GM19328 (cell line): Measurements from ENCODE around the gene IGSF22.
"Not testable (repeated sequence)": the region's sequence is repeated elsewhere in the genome, so short reads cannot be mapped to it uniquely, and the experiment has no call there.

Source experiments
- ATAC-seq: cut with Tn5 transposase; IDR thresholded peaks from one replicate; pipeline ENCODE4 v1.9.1; 2021; ENCODE audit warnings: mild to moderate bottlenecking, moderate library complexity; ENCODE audit not compliant: unreplicated experiment

The IGSF22 gene

DNA sequence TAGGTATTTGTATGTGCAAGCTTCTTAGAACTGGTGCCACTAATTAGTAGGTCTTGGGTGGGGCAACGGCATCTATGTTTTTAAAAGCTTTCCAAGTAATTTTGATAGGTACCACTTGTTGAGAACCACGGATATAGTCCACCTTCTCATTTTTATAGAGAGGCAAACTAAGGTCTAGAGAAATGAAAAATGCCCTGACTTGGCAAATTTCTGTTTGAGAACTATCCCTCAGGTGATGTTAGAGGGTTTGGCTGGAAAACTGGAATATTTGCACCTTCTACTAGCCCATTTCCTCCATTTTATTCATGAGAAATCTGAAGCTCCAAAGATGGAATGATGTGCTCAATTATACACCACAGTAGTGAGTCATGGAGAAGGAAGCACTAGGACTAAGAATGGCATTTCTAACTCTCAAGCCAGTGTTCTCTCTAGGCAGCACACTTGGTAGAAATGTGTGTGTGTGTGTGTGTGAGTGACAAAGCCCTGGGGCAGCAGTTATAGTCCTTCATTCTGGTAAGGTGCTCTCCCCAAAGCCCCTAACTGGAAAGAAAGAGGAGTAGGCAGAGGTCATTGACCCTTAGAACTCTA lies 29.3 kb downstream of the IGSF22 start:
- no peak for ATAC-seq

- no peak for ATAC-seq
Observed at GRCh38 chr11:18692941-18693760, 32.8 kb downstream of the IGSF22 start.

DNA sequence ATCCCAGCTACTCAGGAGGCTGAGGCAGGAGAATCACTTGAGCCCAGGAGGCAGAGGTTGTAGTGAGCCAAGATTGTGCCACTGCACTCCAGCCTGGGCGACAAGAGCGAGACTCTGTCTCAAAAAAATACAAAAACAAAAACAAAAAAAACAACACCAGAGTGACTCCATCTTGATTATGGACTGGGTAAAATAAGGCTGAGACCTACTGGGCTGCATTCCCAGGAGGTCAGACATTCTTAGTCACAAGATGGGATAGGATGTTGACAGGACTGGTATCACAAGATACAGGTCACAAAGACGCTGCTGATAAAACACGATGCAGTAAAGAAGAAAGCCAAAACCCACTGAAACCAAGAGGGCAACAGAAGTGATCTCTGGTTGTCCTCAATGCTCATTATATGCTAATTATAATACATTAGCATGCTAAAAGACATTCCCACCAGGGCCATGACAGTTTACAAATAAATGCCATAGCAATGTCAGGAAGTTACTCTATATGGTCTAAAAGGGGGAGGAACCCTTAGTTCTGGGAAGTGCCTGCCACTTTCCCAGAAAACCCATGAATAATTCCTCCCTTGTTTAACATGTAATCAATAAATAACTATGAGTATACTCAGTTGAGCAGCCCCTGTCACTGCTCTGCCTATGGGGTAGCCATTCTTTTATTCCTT lies 34.4 kb downstream of the IGSF22 start:
- not testable (repeated sequence) for ATAC-seq

- no peak for ATAC-seq
Observed at GRCh38 chr11:18684267-18684666, 41.7 kb downstream of the IGSF22 start.

DNA sequence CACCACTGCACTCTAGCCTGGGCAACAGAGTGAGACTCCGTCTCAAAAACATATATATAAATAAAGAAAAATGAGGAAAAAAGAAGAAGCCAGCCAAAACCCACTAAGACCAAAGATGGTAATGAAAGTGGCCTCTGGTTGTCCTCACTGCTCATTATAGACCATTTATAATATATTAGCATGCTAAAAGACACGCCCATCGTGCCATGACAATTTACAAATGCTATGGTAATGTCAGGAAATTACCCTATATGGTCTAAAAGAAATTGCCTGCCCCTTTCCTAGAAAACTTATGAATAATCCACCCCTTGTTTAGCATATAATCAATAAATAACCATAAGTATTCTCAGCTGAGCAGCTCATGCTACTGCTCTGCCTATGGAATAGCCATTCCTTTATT lies 43.5 kb downstream of the IGSF22 start:
- no peak for ATAC-seq

DNA sequence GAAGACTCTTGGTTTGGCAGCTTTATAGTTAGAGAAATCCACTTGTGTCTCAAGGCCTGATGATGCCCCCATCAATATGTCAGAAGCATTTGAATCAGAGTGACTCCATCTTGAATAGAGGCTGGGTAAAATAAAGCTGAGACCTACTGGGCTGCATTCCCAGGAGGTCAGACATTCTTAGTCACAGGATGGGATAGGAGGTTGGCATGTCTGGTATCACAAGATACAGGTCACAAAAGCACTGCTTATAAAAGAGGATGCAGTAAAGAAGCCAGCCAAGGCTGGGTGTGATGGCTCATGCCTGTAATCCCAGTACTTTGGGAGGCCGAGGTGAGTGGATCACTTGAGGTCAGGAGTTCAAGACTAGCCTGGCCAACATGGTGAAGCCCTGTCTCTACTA lies 44.0 kb downstream of the IGSF22 start:
- not testable (repeated sequence) for ATAC-seq

DNA sequence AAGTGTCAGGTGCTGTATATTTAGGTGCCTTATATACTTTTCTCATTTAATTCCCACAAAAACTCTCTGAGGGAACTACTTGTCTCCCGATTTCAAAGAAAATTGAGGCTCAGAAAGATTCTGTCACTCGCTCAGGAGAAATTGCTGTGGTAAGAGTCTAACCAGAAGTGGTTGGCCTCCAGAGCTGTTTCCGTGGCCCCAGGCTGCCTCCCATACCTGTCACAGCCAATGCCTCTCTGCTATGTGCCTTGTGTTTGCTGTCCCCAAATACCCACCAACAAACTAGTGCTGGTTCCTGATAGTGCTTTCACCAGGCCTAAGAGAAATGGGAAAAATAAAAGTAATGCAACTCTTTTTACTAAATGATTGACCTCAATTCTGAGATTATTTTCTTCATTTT lies 48.4 kb downstream of the IGSF22 start:
- no peak for ATAC-seq

- no peak for ATAC-seq
Observed at GRCh38 chr11:18676803-18677202, 49.2 kb downstream of the IGSF22 start.

GRCh38 chr11:18672209-18672608 lies 53.8 kb downstream of the IGSF22 start:
- not testable (repeated sequence) for ATAC-seq

- ATAC-seq, result no peak
Observed at GRCh38 chr11:18671246-18671645, 54.7 kb downstream of the IGSF22 start.

GRCh38 chr11:18669711-18670110 lies 56.3 kb downstream of the IGSF22 start:
- ATAC-seq, result no peak

DNA sequence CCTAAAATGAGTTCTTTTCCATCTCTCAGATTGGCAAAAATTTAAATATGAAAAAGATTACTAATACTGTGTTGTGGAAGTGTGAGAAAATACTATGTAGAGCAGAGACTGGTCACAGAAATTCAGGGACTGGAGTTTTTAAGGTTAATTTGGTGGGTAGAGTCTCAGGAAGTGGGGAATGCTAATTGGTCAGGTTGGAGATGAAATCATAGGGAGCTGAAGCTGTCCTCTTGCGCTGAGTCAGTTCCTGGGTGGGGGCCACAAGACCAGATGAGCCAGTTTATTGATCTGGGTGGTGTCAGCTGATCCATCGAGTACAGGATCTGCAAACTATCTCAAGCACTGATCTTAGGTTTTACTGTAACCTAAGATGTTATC lies 56.8 kb downstream of the IGSF22 start:
- no peak for ATAC-seq

DNA sequence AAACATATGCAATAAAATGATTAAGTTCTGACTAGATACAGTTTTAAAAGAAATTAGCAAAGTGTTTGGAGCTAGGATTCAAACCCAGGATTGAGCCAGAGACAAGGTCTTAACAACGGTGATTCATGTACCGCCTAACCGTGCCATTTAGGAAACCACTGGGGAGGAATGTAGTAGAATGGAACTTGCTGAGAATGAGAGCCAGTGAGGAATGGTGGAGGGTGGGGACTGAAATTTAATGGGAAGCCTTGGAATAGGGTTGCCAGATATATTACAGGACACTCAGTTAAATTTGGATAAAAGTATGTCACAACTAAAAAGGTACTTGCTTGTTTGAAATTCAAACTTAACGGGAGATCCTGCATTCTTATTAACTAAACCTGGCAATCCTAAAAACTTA lies 57.9 kb downstream of the IGSF22 start:
- no peak for ATAC-seq

GRCh38 chr11:18665353-18665872 lies 60.6 kb downstream of the IGSF22 start:
- ATAC-seq, result not testable (repeated sequence)

- ATAC-seq, result no peak
Observed at GRCh38 chr11:18657673-18658072, 68.3 kb downstream of the IGSF22 start.
